ENCODE results near the gene RPTOR. TPM values are rescaled to one million over a fixed set of nuclear protein-coding genes. Genes with fewer than 3 reads are reported as not detected.

Gene RPTOR
- total and polyA plus RNA-seq, 10 of the 15 experiments (the other 5 are each of a cell fraction or from before 2014, with no cell fraction given) = 0.18 to 32.1 (median 7.8) TPM

DNA sequence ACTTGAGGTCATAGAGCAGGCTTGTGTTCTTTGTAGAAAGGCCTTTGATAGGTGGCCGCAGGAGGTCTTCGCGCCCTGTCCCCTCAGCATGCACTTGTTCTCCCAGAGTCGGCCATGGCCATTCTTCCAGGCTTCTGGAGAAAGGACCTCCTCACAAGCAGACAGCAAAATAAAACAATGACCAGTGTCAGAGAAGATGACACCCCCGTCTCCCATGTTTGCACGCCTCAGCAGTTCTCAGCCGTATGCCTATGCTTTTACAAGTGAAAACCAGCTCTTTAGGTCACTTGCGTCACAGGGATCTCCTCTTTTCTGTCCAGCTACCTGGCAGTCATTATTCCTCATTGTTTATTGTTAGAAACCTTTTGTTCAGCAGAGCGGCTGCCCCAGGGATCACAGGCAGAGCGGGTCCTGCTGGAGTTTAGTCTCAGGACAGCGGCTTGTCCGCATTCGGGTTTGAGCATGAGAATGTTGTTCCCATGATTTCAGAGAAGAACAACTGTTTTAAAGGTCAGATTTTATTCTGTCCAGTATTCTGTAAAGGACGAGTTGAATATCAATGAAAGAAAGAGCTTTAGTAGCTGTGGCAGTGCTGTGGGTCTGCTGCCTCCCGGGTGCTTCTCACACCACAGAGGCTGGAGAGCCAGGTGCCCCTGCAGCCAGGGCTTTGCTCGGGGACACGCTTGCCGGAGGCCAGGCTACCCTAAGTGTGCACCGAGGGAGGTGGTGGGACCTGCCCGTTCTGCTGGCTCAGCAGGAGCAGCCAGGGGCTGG, 123.9 kb downstream of the RPTOR start:
- TF ChIP-seq ZNF24 (IDR thresholded peaks at IDR 0.05) = no peak
- TF ChIP-seq MYC (IDR thresholded peaks at IDR 0.05; ENCODE audit: insufficient read depth, insufficient read length, insufficient replicate concordance, low read length, severe bottlenecking) = no peak
- TF ChIP-seq, protein P1, sequence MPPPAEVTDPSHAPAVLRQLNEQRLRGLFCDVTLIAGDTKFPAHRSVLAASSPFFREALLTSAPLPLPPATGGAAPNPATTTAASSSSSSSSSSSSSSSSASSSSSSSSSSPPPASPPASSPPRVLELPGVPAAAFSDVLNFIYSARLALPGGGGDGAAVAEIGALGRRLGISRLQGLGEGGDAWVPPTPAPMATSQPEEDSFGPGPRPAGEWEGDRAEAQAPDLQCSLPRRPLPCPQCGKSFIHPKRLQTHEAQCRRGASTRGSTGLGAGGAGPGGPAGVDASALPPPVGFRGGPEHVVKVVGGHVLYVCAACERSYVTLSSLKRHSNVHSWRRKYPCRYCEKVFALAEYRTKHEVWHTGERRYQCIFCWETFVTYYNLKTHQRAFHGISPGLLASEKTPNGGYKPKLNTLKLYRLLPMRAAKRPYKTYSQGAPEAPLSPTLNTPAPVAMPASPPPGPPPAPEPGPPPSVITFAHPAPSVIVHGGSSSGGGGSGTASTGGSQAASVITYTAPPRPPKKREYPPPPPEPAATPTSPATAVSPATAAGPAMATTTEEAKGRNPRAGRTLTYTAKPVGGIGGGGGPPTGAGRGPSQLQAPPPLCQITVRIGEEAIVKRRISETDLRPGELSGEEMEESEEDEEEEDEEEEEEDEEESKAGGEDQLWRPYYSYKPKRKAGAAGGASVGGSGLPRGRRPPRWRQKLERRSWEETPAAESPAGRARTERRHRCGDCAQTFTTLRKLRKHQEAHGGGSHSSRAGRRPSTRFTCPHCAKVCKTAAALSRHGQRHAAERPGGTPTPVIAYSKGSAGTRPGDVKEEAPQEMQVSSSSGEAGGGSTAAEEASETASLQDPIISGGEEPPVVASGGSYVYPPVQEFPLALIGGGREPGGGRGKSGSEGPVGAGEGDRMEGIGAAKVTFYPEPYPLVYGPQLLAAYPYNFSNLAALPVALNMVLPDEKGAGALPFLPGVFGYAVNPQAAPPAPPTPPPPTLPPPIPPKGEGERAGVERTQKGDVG (CRISPR knock-in tag; IDR thresholded peaks at IDR 0.05) = no peak
- no peak for TF ChIP-seq ZNF207 (IDR thresholded peaks at IDR 0.05; ENCODE audit: borderline replicate concordance)
- no peak for TF ChIP-seq DPF2 (IDR thresholded peaks at IDR 0.05)
- no peak for TF ChIP-seq RAD21 (IDR thresholded peaks at IDR 0.05; ENCODE audit: insufficient read depth, low read depth, low read length)
- TF ChIP-seq, protein P2, sequence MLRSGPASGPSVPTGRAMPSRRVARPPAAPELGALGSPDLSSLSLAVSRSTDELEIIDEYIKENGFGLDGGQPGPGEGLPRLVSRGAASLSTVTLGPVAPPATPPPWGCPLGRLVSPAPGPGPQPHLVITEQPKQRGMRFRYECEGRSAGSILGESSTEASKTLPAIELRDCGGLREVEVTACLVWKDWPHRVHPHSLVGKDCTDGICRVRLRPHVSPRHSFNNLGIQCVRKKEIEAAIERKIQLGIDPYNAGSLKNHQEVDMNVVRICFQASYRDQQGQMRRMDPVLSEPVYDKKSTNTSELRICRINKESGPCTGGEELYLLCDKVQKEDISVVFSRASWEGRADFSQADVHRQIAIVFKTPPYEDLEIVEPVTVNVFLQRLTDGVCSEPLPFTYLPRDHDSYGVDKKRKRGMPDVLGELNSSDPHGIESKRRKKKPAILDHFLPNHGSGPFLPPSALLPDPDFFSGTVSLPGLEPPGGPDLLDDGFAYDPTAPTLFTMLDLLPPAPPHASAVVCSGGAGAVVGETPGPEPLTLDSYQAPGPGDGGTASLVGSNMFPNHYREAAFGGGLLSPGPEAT (IDR thresholded peaks at IDR 0.05; ENCODE audit: low read depth) = no peak
- TF ChIP-seq, protein P3, sequence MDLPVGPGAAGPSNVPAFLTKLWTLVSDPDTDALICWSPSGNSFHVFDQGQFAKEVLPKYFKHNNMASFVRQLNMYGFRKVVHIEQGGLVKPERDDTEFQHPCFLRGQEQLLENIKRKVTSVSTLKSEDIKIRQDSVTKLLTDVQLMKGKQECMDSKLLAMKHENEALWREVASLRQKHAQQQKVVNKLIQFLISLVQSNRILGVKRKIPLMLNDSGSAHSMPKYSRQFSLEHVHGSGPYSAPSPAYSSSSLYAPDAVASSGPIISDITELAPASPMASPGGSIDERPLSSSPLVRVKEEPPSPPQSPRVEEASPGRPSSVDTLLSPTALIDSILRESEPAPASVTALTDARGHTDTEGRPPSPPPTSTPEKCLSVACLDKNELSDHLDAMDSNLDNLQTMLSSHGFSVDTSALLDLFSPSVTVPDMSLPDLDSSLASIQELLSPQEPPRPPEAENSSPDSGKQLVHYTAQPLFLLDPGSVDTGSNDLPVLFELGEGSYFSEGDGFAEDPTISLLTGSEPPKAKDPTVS (IDR thresholded peaks at IDR 0.05; ENCODE audit: low read depth, low read length) = no peak
- TF ChIP-seq RAD51 (IDR thresholded peaks at IDR 0.05) = no peak
- TF ChIP-seq CBX5 (IDR thresholded peaks at IDR 0.05; ENCODE audit: low read depth) = no peak
- TF ChIP-seq FOXK2 (IDR thresholded peaks at IDR 0.05) = no peak
- TF ChIP-seq PAX8 (IDR thresholded peaks at IDR 0.05) = no peak
- CTCF ChIA-PET = no interaction called here
- ATAC-seq = no peak
- DNase-seq (ENCODE audit: low read depth, low spot score) = no peak
- Histone ChIP-seq H3K36me3 (ENCODE audit: control insufficient read depth in 2 of 2, insufficient read depth in 2 of 2, low read length in 1 of 2) (no peaks in the 10 kb centered on the region; a peak in 2 of 4 replicates), H3K27ac (ENCODE audit: control insufficient read depth, insufficient read depth) (no peak overlapping the region), H3K4me3 (no peak overlapping the region), H3K9me3 (replicated peaks; ENCODE audit: control insufficient read depth, insufficient read depth, low read length) (no peaks in the 10 kb centered on the region), H3K9ac (ENCODE audit: control insufficient read depth, insufficient read depth, low read length) (no peak overlapping the region), H4K20me1 (ENCODE audit: control insufficient read depth, insufficient read depth) (no peaks in the 10 kb centered on the region), H3K27me3 (replicated peaks in 1 of 2; ENCODE audit: control insufficient read depth in 2 of 2, insufficient read depth in 2 of 2, low read length in 1 of 2) (no peaks in the 10 kb centered on the region), H3K79me2 (ENCODE audit: control insufficient read depth, insufficient read depth, low read length) (peaks cover 1% of the 10 kb centered on the region; the same call in 1 of the 2 replicates), H3K4me2 (ENCODE audit: control insufficient read depth, insufficient read depth) (no peak overlapping the region), H3K4me1 (ENCODE audit: control insufficient read depth, insufficient read depth, low read length) (peaks cover 21% of the 10 kb centered on the region), H2AFZ (ENCODE audit: control insufficient read depth, low read depth, low read length) (no peak overlapping the region)
- WGBS (ENCODE audit: insufficient coverage, insufficient replicate concordance, low lambda C conversion rate, missing lambda C conversion rate) = 96% methylated on average over 19 of the region's 20 CpGs
- SMC1A ChIA-PET (ENCODE audit: uncharacterized antibody, unreplicated experiment) = no interaction called here
- BruUV-seq (replicated peaks) = no TSS peak
- FAIRE-seq = no peak
- RAD21 ChIA-PET (ENCODE audit: unreplicated experiment) = no interaction called here
- intact Hi-C loops (cut with micrococcal nuclease; ENCODE audit: unreplicated experiment) (no loop called here), in situ Hi-C loops (cut with MboI) (no loop called here)
- POLR2A ChIA-PET = no interaction called here
